Fibroblast of lung (primary cell): ENCODE measurements around the gene PPP1R9A.

Experiments used
- EZH2 ChIP-seq: IDR thresholded peaks from 2 replicates; pipeline ENCODE4 v1.5.1; 2012; ENCODE audit warnings: low read length, control low read depth, mild to moderate bottlenecking; ENCODE audit errors: missing control alignments
- TF ChIP-seq, protein P1 (sequence below), 2 donors: IDR thresholded peaks in 1 of 2; conservative IDR thresholded peaks in 1 of 2; 1 replicate in 1 of 2; 2 replicates in 1 of 2; pipeline ENCODE4 v1.5.1; 2011 to 2012; ENCODE audit warnings: low read length in 2 of 2, control low read depth in 1 of 2, inconsistent platforms in 1 of 2, low read depth in 1 of 2, mild to moderate bottlenecking in 1 of 2

DNA sequence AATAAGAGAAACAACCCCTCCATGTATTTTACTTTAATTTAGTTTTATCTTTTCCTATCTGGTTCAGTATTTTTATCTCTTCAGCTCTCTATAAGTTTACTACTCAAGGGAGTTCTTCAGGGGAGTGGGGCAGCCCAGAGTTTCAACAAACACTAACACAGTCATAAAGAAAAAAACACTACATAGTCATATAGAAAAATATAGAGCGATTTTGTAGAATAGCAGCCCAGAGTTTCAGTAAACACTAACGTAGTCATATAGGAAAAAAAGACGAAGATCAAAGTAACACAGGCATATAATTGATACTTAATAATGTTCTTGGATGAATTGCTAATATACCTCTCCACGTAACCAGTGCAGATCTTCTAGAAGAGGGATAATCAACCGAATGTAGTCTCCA, 362.2 kb downstream of the PPP1R9A start:
- TF ChIP-seq EZH2: no peak
- TF ChIP-seq, protein P1, sequence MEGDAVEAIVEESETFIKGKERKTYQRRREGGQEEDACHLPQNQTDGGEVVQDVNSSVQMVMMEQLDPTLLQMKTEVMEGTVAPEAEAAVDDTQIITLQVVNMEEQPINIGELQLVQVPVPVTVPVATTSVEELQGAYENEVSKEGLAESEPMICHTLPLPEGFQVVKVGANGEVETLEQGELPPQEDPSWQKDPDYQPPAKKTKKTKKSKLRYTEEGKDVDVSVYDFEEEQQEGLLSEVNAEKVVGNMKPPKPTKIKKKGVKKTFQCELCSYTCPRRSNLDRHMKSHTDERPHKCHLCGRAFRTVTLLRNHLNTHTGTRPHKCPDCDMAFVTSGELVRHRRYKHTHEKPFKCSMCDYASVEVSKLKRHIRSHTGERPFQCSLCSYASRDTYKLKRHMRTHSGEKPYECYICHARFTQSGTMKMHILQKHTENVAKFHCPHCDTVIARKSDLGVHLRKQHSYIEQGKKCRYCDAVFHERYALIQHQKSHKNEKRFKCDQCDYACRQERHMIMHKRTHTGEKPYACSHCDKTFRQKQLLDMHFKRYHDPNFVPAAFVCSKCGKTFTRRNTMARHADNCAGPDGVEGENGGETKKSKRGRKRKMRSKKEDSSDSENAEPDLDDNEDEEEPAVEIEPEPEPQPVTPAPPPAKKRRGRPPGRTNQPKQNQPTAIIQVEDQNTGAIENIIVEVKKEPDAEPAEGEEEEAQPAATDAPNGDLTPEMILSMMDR (conservative IDR thresholded peaks at IDR 0.05 in 1 of 2, IDR thresholded peaks at IDR 0.05 in 1 of 2; ENCODE audit: low read depth in 1 of 2, low read length in 2 of 2): no peak
